ENCODE results near the gene CASP1.

CASP1 gene

GRCh38 chr11:104984808-104985207 lies 50.1 kb downstream of the CASP1 start:
- DNase-seq (ENCODE audit: low read depth): no peak

GRCh38 chr11:104979839-104980238 lies 55.1 kb downstream of the CASP1 start:
- DNase-seq (ENCODE audit: low read depth): no peak
